ENCODE data around the gene RAB11B. TPM values are rescaled to one million over a fixed set of nuclear protein-coding genes. Genes with fewer than 3 reads are reported as not detected.

Gene RAB11B
- total and polyA plus RNA-seq, 2 of the 13 experiments (the other 11 are each of a cell fraction or from before 2014, with no cell fraction given): 6.0 to 28.4 TPM

DNA sequence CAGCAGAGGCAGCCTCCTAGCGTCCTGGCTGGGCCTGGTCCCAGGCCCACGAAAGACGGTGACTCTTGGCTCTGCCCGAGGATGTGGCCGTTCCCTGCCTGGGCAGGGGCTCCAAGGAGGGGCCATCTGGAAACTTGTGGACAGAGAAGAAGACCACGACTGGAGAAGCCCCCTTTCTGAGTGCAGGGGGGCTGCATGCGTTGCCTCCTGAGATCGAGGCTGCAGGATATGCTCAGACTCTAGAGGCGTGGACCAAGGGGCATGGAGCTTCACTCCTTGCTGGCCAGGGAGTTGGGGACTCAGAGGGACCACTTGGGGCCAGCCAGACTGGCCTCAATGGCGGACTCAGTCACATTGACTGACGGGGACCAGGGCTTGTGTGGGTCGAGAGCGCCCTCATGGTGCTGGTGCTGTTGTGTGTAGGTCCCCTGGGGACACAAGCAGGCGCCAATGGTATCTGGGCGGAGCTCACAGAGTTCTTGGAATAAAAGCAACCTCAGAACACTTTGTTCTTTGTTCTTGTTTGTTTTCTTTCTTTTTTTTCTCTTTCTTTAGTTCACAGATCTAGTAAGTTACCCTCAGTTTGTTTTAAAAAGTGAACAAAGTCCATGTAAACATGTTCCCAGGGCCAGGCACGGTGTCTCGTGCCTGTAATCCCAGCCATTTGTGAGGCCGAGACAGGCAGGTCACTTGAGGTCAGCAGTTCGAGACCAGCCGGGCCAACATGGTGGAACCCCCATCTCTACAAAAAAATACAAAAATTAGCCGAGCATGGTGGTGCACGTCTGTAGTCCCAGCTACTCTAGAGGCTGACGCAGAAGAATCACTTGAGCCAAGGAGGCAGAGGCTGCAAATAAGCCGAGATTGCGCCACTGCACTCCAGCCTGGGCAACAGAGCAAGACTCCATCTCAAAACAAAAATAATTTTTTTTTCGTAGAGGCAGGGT is 16.0 kb upstream of the RAB11B start:
- H3K4me1 ChIP-seq (ENCODE audit: insufficient read depth, low read length): peaks cover 70% of the 10 kb centered on the region
- H3K9me3 ChIP-seq (ENCODE audit: low read length): no peaks in the 10 kb centered on the region
- 0 out of 2 replicates have a peak overlapping the region, but pooled peaks have one; percentile 4 for H3K4me2 ChIP-seq (ENCODE audit: low read depth, low read length)
- H3K27me3 ChIP-seq (ENCODE audit: control insufficient read depth in 1 of 2, insufficient read depth in 2 of 2, low read length in 2 of 2): no peaks in the 10 kb centered on the region
- WGBS (ENCODE audit: low lambda C conversion rate): 49% methylated on average over 22 of the region's 26 CpGs
- H3K79me2 ChIP-seq (ENCODE audit: insufficient read depth, low read length): no peaks in the 10 kb centered on the region
- in situ Hi-C loops (cut with HindIII; ENCODE audit: extremely low pct_ligation_motif_present, low pct_unique_long_range_greater_than_20kb): no loop called here
- POLR2A ChIA-PET: interaction anchor here (0.8 to 2.3 kb wide), 17 partner anchors 9 to 105 kb away, joined by 3 to 21 read pairs (median 4); partner anchors contain the start of genes ANGPTL4, MARCHF2, RAB11B and RPS28
- BruUV-seq (replicated peaks): TSS peak; percentile 20
- peak overlapping the region; percentile 84 for H3K27ac ChIP-seq (ENCODE audit: extremely low read length, insufficient read depth, low read length)
- CTCF ChIA-PET (ENCODE audit: low intra/inter-chr PET ratio, low total read pairs): interaction anchor here (2.7 kb wide), 1 partner anchor 20 kb away, joined by 42 read pairs; no protein-coding TSS in a partner anchor
- no peaks in the 10 kb centered on the region for H4K20me1 ChIP-seq (ENCODE audit: insufficient read depth, low read length)
- H3K36me3 ChIP-seq (replicated peaks in 1 of 2; ENCODE audit: control insufficient read depth in 1 of 2, insufficient read depth in 2 of 2, low read length in 2 of 2): peaks cover 0 to 5% of the 10 kb centered on the region in 2 experiments; a peak in 2 of 5 replicates
- peak; percentile 96 for FAIRE-seq
- H3K4me3 ChIP-seq (replicated peaks in 1 of 3; ENCODE audit: insufficient read depth in 1 of 3, low read depth in 2 of 3, low read length in 3 of 3): no peak overlapping the region
- ATAC-seq: peak; percentile 91
- H3K9ac ChIP-seq (ENCODE audit: insufficient read depth, low read depth, low read length): peak overlapping the region; percentile 20; the same call in 1 of the 2 replicates
- intact Hi-C loops (cut with micrococcal nuclease; ENCODE audit: unreplicated experiment): loop anchor here (1.0 kb wide), 2 partner anchors 14 to 19 kb away; no protein-coding TSS in a partner anchor
- peak; percentile 98 for DNase-seq (ENCODE audit: low spot score)
- H2AFZ ChIP-seq (ENCODE audit: low read length): no peak overlapping the region
- TF ChIP-seq DNMT1 (CRISPR knock-in tag; IDR thresholded peaks at IDR 0.05) (no peak), THAP7 (CRISPR knock-in tag; IDR thresholded peaks at IDR 0.05) (no peak), RBM39 (IDR thresholded peaks at IDR 0.05; ENCODE audit: low read depth, low read length, poor library complexity, severe bottlenecking) (no peak), ZNF629 (CRISPR knock-in tag; conservative IDR thresholded peaks at IDR 0.05) (peak; percentile 65), JUNB (CRISPR knock-in tag; IDR thresholded peaks at IDR 0.05; ENCODE audit: borderline replicate concordance) (no peak), NFKBIZ (CRISPR knock-in tag; IDR thresholded peaks at IDR 0.05) (0 out of 2 replicates have a peak, but pooled peaks have one; percentile 32), RARA (CRISPR knock-in tag; IDR thresholded peaks at IDR 0.05) (peak; percentile 96), RFX3 (CRISPR knock-in tag; IDR thresholded peaks at IDR 0.05) (no peak), AGO2 (optimal IDR thresholded peaks at IDR 0.05; ENCODE audit: low read depth, low read length) (peak; percentile 42), KAT7 (CRISPR knock-in tag; IDR thresholded peaks at IDR 0.05; ENCODE audit: borderline replicate concordance) (peak; percentile 71; the same call in 1 of the 2 replicates), TBX3 (IDR thresholded peaks at IDR 0.05; ENCODE audit: borderline replicate concordance) (peak; percentile 78; the same call in 1 of the 2 replicates), ZNF788 (CRISPR knock-in tag; IDR thresholded peaks at IDR 0.05; ENCODE audit: borderline replicate concordance) (peak; percentile 86), GATAD1 (CRISPR knock-in tag; IDR thresholded peaks at IDR 0.05) (peak; percentile 42; the same call in 1 of the 2 replicates), ZNF350 (CRISPR knock-in tag; IDR thresholded peaks at IDR 0.05; ENCODE audit: borderline replicate concordance, low read depth) (peak; percentile 74), ZNF777 (CRISPR knock-in tag; IDR thresholded peaks at IDR 0.05) (no peak), U2AF1 (optimal IDR thresholded peaks at IDR 0.05; ENCODE audit: low read depth, low read length) (no peak), FOXC1 (CRISPR knock-in tag; IDR thresholded peaks at IDR 0.05; ENCODE audit: borderline replicate concordance) (peak; percentile 59; the same call in 1 of the 2 replicates), JUN (CRISPR knock-in tag; IDR thresholded peaks at IDR 0.05) (peak; percentile 87), MEF2D (CRISPR knock-in tag; IDR thresholded peaks at IDR 0.05) (peak; percentile 86), ZNF564 (CRISPR knock-in tag; IDR thresholded peaks at IDR 0.05) (0 out of 2 replicates have a peak, but pooled peaks have one; percentile 45), ZNF253 (CRISPR knock-in tag; IDR thresholded peaks at IDR 0.05; ENCODE audit: borderline replicate concordance) (no peak), ZSCAN9 (CRISPR knock-in tag; IDR thresholded peaks at IDR 0.05; ENCODE audit: borderline replicate concordance) (0 out of 2 replicates have a peak, but pooled peaks have one; percentile 59)
- TF ChIP-seq, protein P1, sequence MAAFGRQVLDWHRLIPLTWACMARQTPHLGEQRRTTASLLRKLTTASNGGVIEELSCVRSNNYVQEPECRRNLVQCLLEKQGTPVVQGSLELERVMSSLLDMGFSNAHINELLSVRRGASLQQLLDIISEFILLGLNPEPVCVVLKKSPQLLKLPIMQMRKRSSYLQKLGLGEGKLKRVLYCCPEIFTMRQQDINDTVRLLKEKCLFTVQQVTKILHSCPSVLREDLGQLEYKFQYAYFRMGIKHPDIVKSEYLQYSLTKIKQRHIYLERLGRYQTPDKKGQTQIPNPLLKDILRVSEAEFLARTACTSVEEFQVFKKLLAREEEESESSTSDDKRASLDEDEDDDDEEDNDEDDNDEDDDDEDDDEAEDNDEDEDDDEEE (CRISPR knock-in tag; IDR thresholded peaks at IDR 0.05): peak; percentile 71; the same call in 1 of the 2 replicates
